Spleen (tissue), 7 donors: Measurements from ENCODE around the gene FKBP10.

Source experiments
- CTCF ChIP-seq, 11 experiments: fragments of 200-600 bp in 7 of 11; fragments of 450-650 bp in 4 of 11; sonication (generic) in 4 of 11; IDR thresholded peaks in 8 of 11; conservative IDR thresholded peaks in 3 of 11; 1 replicate in 7 of 11; 2 replicates in 4 of 11; pipeline versions ENCODE4 v1.4.0 to v1.8.0; 2016 to 2021; ENCODE audit warnings: antibody characterized with exemption in 11 of 11, inconsistent platforms in 4 of 11, mild to moderate bottlenecking in 1 of 11
- POLR2A ChIP-seq, 3 donors: fragments of 450-650 bp; IDR thresholded peaks; one replicate each; pipeline ENCODE4 v1.5.1; 2017; ENCODE audit warnings: antibody characterized with exemption in 3 of 3, mild to moderate bottlenecking in 1 of 3
- POLR2AphosphoS5 ChIP-seq, 3 donors: sonication (generic); formaldehyde crosslinking; IDR thresholded peaks; one replicate each; pipeline ENCODE4 v1.5.1; 2017; ENCODE audit warnings: antibody characterized with exemption in 3 of 3
- donor health status: DM: no; HTN: no; CAD: no; lungs with moderate emphysema.
- donor health status: DM: no; HTN: no; CAD: no.
- donor health status: DM: no; HTN: no; CAD: no.

GRCh38 chr17:41767324-41768042, 45.3 kb upstream of the FKBP10 start:
- no peak for TF ChIP-seq CTCF (IDR thresholded peaks at IDR 0.05 in 8 of 11, conservative IDR thresholded peaks at IDR 0.05 in 3 of 11)
- no peak for TF ChIP-seq POLR2A (IDR thresholded peaks at IDR 0.05)
- TF ChIP-seq POLR2AphosphoS5 (IDR thresholded peaks at IDR 0.05): no peak
